Stomach (tissue), 4 donors: ENCODE measurements around the gene RAB2B.

Experiments
- CTCF ChIP-seq, 7 experiments: fragments of 450-650 bp in 4 of 7; fragments of 200-600 bp in 3 of 7; sonication (generic) in 3 of 7; IDR thresholded peaks; one replicate each; pipeline ENCODE4 v1.5.1; 2016 to 2019; ENCODE audit warnings: antibody characterized with exemption in 7 of 7, control low read depth in 2 of 7, mild to moderate bottlenecking in 1 of 7
- EP300 ChIP-seq: sonication (generic); formaldehyde crosslinking; IDR thresholded peaks from one replicate; pipeline ENCODE4 v1.6.1; 2017; ENCODE audit warnings: antibody characterized with exemption
- POLR2A ChIP-seq, 4 donors: fragments of 450-650 bp; IDR thresholded peaks; one replicate each; pipeline ENCODE4 v1.6.1; 2016; ENCODE audit warnings: antibody characterized with exemption in 4 of 4, control low read depth in 2 of 4, mild to moderate bottlenecking in 1 of 4, moderate library complexity in 1 of 4
- POLR2AphosphoS5 ChIP-seq, 3 donors: sonication (generic); formaldehyde crosslinking; IDR thresholded peaks; one replicate each; pipeline ENCODE4 v1.6.1; 2016; ENCODE audit warnings: antibody characterized with exemption in 3 of 3

- TF ChIP-seq CTCF (IDR thresholded peaks at IDR 0.05) (no peak), EP300 (no peak), POLR2A (IDR thresholded peaks at IDR 0.05) (no peak), POLR2AphosphoS5 (IDR thresholded peaks at IDR 0.05) (no peak)
Measured at GRCh38 chr14:21455592-21455911, 21.2 kb downstream of the RAB2B start.
